Kidney glomerular epithelial cell (primary cell): ENCODE measurements around the gene ABT1.
A peak's percentile ranks its signal among the peaks of the same experiment; 100 is the strongest.

Experiments
- DNase-seq: peaks from one replicate; lab custom pipeline; 2025; lab: John Stamatoyannopoulos, UW

Gene ABT1

GRCh38 chr6:26604797-26605196, 8.0 kb downstream of the ABT1 start:
- no peak for DNase-seq

DNA sequence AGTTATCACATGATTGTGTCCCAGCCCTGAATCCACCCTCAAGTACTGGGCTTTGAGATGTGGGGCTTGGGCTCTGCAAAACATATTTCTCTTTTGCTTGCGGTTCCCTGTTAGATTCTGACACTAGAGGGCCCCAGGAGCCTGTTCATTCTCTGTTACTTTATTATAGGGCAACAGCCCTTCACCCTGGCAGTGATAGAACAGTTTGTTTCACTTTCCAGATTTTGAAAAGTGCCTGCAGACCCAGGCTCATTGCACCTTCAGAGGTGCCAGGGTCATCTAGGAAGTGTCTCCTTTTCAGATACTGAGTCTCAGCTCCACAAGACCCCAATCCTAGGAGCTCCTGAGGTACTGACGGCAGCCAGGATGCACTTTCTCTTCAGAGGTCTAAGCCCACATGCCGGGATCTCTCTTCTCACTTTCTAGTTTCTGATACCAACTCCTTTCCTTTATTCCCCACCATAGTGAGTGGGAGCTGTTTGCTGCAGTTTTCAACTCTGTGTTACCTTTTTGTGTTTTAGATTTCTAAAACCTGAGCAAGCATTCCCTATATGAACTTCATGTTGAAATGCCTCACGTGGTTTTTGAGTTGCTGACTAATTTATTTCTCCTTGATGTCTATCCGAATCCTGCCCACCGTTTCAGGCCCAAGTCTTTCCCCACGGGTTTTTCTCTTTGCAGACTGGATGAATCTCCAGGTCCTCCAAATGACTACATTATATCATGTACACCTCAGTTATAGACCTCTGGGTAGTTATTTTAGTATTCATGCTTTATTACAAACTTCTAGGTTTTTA, 10.9 kb downstream of the ABT1 start:
- DNase-seq: peak; percentile 57

DNA sequence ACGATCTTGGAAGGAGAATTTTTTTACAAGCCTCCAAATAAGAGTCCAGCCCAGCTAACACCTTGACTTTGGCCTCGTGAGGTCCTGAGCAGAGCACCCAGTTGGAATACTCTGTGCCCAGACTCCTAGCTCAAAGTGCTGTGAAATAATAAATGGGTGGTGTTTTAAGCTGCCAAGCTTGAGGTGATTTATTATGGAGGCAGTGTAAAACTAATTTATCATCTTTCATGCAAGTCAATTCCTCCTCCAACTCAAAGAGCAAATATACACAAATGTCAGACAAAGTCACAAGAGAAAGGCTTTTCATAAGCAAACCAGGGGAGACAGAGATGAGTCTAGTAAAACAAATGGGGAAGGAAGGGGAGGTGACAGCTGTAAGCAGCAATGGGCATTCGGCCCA, 12.7 kb downstream of the ABT1 start:
- DNase-seq: no peak

GRCh38 chr6:26611599-26611998, 14.8 kb downstream of the ABT1 start:
- DNase-seq: no peak

DNA sequence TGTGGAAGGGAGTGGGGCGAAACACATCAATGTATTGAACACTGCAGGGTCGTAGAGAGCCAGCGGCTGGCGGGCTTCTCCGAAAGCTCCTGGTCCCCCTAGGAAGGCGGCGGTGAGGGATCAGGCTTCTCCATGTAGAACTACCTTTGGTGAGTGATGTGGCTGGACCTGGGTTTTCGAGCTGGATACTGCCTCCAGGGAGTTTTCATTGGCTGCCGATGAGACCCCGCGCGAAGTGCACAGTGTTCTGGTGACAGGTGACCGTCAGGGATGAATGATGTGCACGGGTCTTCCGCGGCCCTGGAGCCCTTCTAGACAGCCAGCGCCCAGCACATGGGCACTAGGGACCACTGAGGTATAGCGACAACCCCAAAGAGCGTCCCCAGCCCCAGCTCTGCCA, 16.4 kb downstream of the ABT1 start:
- no peak for DNase-seq

GRCh38 chr6:26613689-26614683, 17.2 kb downstream of the ABT1 start:
- no peak for DNase-seq

- no peak for DNase-seq
These were observed 26.6 kb downstream of the ABT1 start for GRCh38 chr6:26623339-26623859.

GRCh38 chr6:26624557-26624956, 27.8 kb downstream of the ABT1 start:
- DNase-seq: no peak

- DNase-seq: no peak
These were observed 31.1 kb downstream of the ABT1 start for GRCh38 chr6:26627843-26628242.

DNA sequence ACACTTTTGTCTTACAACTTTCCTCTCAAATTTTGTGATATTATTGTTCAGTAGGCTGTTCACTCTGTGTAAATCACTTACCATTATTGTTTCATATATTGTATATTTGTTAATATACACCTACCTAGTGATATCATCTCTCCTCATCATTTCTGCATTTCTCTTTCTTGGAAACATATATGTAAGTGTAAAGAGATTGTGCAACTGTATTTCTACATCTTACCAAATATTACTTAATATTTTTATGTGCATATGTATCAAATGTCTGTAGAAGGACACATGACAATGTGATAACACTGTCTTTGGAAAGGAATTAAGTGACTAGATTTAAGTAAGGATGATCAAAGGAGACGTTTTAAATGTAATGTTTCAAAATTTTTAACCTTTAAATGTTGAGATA, 32.6 kb downstream of the ABT1 start:
- DNase-seq: no peak

DNA sequence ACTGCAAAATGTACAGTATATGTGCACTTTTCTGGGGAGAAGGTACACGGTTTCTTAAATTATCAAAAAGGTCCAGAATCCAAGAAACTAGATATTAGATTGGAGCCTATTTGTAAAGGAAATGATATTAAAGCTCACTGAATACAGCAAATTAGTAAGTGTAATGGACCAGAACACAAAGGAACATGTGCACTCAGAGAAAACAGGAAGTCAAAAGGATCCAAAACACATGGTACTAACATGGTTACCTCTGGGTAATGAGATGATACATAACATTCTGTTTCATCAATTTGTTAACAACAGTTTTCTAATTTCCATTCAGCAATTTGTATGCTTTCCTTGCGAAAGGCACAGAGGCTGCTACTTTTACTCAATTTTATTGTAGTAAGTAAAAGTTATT, 44.1 kb downstream of the ABT1 start:
- DNase-seq: no peak

DNA sequence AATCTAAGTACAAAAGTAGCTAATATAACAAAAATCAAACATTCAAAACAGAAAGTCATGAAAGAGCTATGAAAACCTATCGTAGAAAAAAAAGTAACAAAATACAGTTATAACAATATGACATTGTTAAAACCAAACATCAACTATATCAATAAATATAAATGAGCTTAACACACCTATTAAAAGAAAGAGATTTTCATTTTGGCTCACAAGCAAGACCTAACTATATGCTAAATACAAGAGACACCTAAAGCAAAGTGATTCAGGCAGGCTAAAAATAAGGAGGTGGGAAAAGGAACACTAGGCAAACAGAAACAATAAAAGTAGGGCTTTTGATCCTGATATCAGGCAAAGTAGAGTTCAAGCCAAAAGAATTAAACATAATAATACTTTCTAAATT, 49.3 kb downstream of the ABT1 start:
- no peak for DNase-seq
